Measurements from ENCODE around the gene C1QTNF7.

The C1QTNF7 gene

DNA sequence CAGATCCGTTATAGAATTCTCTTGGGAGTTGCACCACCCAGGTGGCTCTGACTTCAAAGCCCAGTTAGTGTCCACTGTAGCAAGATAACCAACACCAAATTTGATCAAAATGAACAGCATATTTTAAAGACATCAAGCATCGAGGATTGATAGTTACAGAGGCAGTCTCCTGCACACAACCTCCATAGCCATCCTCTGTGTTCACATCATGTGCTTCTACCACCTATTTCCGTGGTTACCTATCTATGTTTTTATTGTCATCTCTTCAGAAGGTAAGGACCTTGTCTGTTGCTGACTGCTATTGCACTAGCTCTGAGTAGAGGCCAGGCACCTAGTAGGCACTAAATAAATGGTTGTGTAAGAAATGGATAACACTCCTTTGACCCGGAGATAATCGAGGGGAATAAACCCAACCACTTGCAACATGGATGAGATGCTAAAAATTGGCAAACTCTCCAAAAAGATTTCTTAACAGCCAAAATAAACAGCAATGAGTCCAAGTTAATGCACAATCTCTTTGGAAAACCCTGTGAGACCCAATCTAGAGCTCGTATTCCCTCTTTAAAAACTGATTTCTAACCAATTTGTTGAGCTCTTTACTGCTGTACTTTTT is 14.7 kb upstream of the C1QTNF7 start:
- no peak for TF ChIP-seq ZFX (IDR thresholded peaks at IDR 0.05)
- TF ChIP-seq, protein P1, sequence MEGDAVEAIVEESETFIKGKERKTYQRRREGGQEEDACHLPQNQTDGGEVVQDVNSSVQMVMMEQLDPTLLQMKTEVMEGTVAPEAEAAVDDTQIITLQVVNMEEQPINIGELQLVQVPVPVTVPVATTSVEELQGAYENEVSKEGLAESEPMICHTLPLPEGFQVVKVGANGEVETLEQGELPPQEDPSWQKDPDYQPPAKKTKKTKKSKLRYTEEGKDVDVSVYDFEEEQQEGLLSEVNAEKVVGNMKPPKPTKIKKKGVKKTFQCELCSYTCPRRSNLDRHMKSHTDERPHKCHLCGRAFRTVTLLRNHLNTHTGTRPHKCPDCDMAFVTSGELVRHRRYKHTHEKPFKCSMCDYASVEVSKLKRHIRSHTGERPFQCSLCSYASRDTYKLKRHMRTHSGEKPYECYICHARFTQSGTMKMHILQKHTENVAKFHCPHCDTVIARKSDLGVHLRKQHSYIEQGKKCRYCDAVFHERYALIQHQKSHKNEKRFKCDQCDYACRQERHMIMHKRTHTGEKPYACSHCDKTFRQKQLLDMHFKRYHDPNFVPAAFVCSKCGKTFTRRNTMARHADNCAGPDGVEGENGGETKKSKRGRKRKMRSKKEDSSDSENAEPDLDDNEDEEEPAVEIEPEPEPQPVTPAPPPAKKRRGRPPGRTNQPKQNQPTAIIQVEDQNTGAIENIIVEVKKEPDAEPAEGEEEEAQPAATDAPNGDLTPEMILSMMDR (conservative IDR thresholded peaks at IDR 0.05): no peak
- no peak overlapping the region for H3K27ac ChIP-seq

DNA sequence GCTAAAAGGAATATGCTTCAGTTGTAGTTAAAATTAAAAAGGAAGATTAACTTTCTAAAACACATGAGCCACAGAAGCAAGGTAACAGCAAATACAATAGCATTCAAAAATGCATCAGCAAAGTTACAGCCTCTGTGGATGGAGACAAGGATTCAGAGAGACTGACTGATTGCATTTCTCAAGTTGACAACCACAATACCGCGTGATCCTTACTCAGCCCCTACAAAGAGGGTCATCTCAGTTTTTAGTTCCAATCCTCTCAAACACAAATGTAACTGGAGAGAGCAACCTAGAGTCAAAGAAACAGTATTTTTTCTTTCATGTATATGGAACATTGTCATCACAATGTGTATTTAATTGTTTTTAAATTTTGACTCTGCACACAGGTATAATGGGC is 14.2 kb upstream of the C1QTNF7 start:
- TF ChIP-seq, protein P1 (conservative IDR thresholded peaks at IDR 0.05): no peak
- no peak for TF ChIP-seq ZFX (IDR thresholded peaks at IDR 0.05)
- no peak overlapping the region for H3K27ac ChIP-seq

DNA sequence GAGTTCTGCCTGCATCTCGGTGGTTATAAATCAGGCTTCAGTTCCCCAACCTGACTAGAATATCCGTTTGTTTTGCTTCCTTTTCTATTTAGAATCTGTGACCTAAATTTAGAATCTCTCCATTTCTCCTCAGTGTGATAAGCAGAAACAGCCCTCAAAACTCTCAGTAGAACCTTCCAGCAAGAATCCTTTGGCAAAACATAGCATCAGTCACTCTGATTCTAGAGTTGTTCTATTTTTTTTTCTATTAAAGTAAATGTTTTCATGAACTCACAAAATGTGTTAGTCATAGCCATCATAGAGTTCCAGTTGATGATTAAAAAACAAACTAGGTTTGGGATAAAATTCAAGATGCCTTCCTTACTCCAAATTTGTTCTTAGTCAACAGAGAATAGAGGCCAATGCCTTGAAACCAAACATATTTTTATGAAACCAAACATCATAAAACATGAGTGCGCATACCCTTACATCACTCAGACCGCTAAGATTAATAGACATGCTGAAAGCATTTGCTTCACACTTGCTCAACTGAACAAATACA is 13.2 kb upstream of the C1QTNF7 start:
- TF ChIP-seq ZFX (IDR thresholded peaks at IDR 0.05): no peak
- TF ChIP-seq, protein P1 (conservative IDR thresholded peaks at IDR 0.05): no peak
- H3K27ac ChIP-seq: no peak overlapping the region

DNA sequence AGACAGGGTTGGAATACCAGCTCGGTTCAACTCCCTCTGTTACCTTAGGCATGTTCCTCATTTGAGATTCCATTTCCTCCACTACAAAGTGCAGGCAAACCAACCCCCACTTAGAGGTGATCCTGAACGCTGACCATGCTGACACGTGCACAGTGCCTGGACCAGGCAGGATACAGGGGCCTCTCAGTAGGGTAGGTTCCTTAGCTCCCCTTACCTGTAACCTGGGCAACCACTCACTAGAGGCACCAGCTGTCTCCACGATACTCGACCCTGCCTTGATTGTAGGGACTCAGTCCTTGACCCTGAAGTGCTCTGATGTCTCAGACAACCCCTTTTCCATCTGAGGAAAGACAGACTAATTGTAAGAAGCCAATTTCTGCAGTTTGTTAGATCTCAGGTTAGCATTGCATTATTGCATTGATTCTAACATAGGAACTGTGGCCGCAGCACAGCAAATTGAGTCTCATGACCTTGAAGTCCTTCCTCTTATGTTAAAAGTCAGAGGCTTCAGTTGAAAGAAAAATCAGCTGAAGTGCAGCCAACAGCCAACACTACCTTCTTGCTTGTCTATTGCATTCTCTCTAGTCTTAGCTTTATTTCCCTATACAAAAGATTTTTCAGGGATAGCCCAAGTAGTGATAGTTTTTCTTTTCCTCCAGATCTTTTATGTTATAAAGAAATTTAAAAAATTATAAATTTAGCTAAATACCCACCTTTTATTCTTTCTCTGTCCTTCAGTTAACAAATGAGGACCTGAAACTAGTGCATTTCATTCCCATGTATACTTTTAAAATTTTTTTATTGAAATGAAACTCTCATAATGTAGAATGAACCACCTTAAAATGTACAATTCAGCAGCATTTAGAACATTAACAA is 11.2 kb upstream of the C1QTNF7 start:
- TF ChIP-seq ZFX (IDR thresholded peaks at IDR 0.05): no peak
- TF ChIP-seq, protein P1 (conservative IDR thresholded peaks at IDR 0.05): no peak
- no peak overlapping the region for H3K27ac ChIP-seq

DNA sequence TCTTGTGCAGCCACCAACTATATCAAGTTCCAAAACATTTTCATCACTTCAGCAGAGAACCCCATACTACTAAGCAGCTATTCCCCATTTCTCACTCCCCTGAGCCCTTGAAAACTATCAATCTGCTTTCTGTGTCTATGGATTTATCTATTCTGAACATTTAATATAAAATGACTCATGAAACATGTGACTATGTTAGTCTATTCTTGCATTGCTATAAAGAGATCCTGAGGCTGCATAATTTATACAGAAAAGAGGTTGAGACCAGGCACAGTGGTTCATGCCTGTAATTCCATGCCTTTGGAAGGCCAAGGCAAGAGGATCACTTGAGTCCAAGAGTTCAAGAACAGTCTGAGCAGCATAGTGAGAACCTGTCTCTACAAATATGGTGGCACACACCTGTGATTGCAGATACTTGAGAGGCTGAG is 10.6 kb upstream of the C1QTNF7 start:
- TF ChIP-seq, protein P1 (conservative IDR thresholded peaks at IDR 0.05): no peak
- no peak for TF ChIP-seq ZFX (IDR thresholded peaks at IDR 0.05)
- H3K27ac ChIP-seq: no peak overlapping the region

DNA sequence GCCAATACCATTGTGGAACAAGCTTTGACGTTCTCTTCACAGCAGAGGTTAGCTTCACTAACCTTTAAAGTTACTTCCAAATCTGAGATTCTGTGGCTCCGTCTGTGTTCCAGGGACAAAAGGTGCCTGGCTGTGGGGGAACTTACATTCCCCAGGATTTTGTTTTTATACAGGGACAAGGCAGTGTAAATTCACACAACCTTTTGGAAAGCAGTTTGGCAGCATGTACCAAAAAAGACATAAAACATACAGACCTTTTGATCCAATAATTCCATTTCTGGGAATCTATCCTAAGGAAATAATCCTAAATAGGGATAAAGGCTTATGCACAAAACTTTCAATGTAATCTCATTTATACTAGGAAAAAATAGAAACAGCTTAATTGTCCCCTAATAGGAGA is 8.9 kb upstream of the C1QTNF7 start:
- TF ChIP-seq ZFX (IDR thresholded peaks at IDR 0.05): no peak
- TF ChIP-seq, protein P1 (conservative IDR thresholded peaks at IDR 0.05): no peak

DNA sequence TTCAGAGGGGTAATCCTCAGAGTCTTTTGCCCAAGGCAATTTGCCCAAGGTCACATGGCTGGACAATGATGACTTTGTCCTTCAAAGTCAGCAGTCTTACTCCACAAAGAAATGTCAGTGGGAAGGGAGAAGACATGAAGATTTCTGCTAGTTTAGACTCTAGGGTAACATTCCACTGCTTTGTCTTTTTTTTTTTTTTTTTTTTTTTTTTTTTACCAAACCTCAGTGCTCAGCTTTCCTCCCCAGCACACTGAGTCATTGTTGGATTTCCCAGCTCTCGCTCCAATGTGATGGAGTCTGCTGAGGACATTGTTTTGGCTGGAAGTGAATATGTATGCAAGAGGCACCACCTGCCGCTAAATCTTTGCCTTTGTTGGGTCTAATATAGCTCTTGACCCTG is 7.2 kb upstream of the C1QTNF7 start:
- TF ChIP-seq, protein P1 (conservative IDR thresholded peaks at IDR 0.05): no peak
- no peak for TF ChIP-seq ZFX (IDR thresholded peaks at IDR 0.05)

More for the DNA sequence above, 8.9 kb upstream of the C1QTNF7 start:
- no peak overlapping the region for H3K27ac ChIP-seq

More for the DNA sequence above, 7.2 kb upstream of the C1QTNF7 start:
- no peak overlapping the region for H3K27ac ChIP-seq
